GM21576 (cell line): ENCODE data around the gene KLHL13.
"Not testable (repeated sequence)": the region's sequence is repeated elsewhere in the genome, so short reads cannot be mapped to it uniquely, and the experiment has no call there.

Experiments used
- ATAC-seq: cut with Tn5 transposase; IDR thresholded peaks from one replicate; pipeline ENCODE4 v1.9.1; 2021; ENCODE audit warnings: mild to moderate bottlenecking, moderate library complexity; ENCODE audit not compliant: unreplicated experiment

KLHL13 gene

GRCh38 chrX:118074196-118074595, 42.4 kb downstream of the KLHL13 start:
- no peak for ATAC-seq

- ATAC-seq, result no peak
Observed at GRCh38 chrX:118066867-118067515, 49.6 kb downstream of the KLHL13 start.

GRCh38 chrX:118062817-118063615, 53.6 kb downstream of the KLHL13 start:
- peak; percentile 75 for ATAC-seq

- ATAC-seq, result peak; percentile 45
Observed at GRCh38 chrX:118062048-118062789, 54.4 kb downstream of the KLHL13 start.

GRCh38 chrX:118058924-118059323, 57.7 kb downstream of the KLHL13 start:
- ATAC-seq, result no peak

GRCh38 chrX:118056870-118057269, 59.7 kb downstream of the KLHL13 start:
- ATAC-seq, result no peak

GRCh38 chrX:118049713-118050112, 66.9 kb downstream of the KLHL13 start:
- ATAC-seq, result no peak

- peak; percentile 68 for ATAC-seq
Observed at GRCh38 chrX:118047446-118048186, 69.0 kb downstream of the KLHL13 start.

- no peak for ATAC-seq
Observed at GRCh38 chrX:118039591-118039990, 77.0 kb downstream of the KLHL13 start.

GRCh38 chrX:118038614-118039365, 77.8 kb downstream of the KLHL13 start:
- no peak for ATAC-seq

- no peak for ATAC-seq
Observed at GRCh38 chrX:118026631-118027030, 90.0 kb downstream of the KLHL13 start.

- no peak for ATAC-seq
Observed at GRCh38 chrX:118025226-118025625, 91.4 kb downstream of the KLHL13 start.

GRCh38 chrX:118024482-118024881, 92.1 kb downstream of the KLHL13 start:
- ATAC-seq, result no peak

GRCh38 chrX:118022753-118023152, 93.9 kb downstream of the KLHL13 start:
- ATAC-seq, result no peak

GRCh38 chrX:118016422-118016821, 100.2 kb downstream of the KLHL13 start:
- ATAC-seq, result no peak

- ATAC-seq, result not testable (repeated sequence)
Observed at GRCh38 chrX:118002417-118002816, 114.2 kb downstream of the KLHL13 start.

GRCh38 chrX:118000518-118000917, 116.1 kb downstream of the KLHL13 start:
- no peak for ATAC-seq

GRCh38 chrX:117998171-117998570, 118.4 kb downstream of the KLHL13 start:
- ATAC-seq, result no peak

GRCh38 chrX:117996918-117997480, 119.6 kb downstream of the KLHL13 start:
- no peak for ATAC-seq

- ATAC-seq, result no peak
Observed at GRCh38 chrX:117996408-117996807, 120.2 kb downstream of the KLHL13 start.
